Left lung (tissue), 10 donors: ENCODE measurements around the gene GALNS. TPM values are rescaled to one million over a fixed set of nuclear protein-coding genes. Genes with fewer than 3 reads are reported as not detected.

ENCODE experiments used
- ATAC-seq: fragments of 200-7000 bp; cut with Tn5 transposase; one replicate; pipeline ENCODE4 v1.9.1; 2020; ENCODE audit warnings: moderate library complexity
- DNase-seq, 4 donors: peaks; one replicate each; pipeline ENCODE4 v3.0.0-alpha.2; 2013 to 2020
- H3K27ac ChIP-seq, 2 donors: fragments of 200-600 bp; sonication (generic) in 1 of 2; one replicate each; pipeline versions ENCODE4 v1.5.0 to v1.8.0; 2020 to 2021
- H3K27me3 ChIP-seq, 2 donors: fragments of 200-600 bp; sonication (generic) in 1 of 2; one replicate each; pipeline versions ENCODE4 v1.5.0 to v1.8.0; 2020 to 2021
- H3K36me3 ChIP-seq, 2 donors: fragments of 200-600 bp; sonication (generic) in 1 of 2; one replicate each; pipeline versions ENCODE4 v1.5.0 to v1.8.0; 2020 to 2021
- H3K4me1 ChIP-seq, 2 donors: fragments of 200-600 bp; one replicate each; pipeline ENCODE4 v1.8.0; 2021
- H3K4me3 ChIP-seq, 2 donors: fragments of 200-600 bp; sonication (generic) in 1 of 2; one replicate each; pipeline versions ENCODE4 v1.5.0 to v1.8.0; 2020 to 2021; ENCODE audit warnings: mild to moderate bottlenecking in 1 of 2
- H3K9me3 ChIP-seq, 2 donors: fragments of 200-600 bp; sonication (generic) in 1 of 2; one replicate each; pipeline versions ENCODE4 v1.5.0 to v1.8.0; 2020 to 2021
- intact Hi-C, 2 donors: fragments of 100-400 bp; cut with DNase I; formaldehyde crosslinking; loops; one replicate each; pipeline versions ENCODE4 v1.11.2 to v1.14.2; 2022
- polyA plus RNA-seq, 6 donors: library from polyadenylated mRNA; unstranded; fragments of 120-200 nt; gene quantifications; one replicate each; pipeline ENCODE4 v1.2.1, GENCODE V29; 2013; ENCODE audit not compliant: insufficient read length in 6 of 6
- total RNA-seq, 2 donors: library from RNA; stranded (reverse); fragmentation: NEBNext Ultra II Directional; extraction: Animal tissue kit (Norgen Biotek cat#: 25700); gene quantifications; one replicate each; pipeline ENCODE4 v1.2.1, GENCODE V29; 2021
- TF ChIP-seq, protein P1 (sequence below), 2 donors: fragments of 200-600 bp; sonication (generic) in 1 of 2; IDR thresholded peaks; one replicate each; pipeline versions ENCODE4 v1.5.0 to v1.8.0; 2021; ENCODE audit warnings: antibody characterized with exemption in 2 of 2
- donor health status: DM: no; HTN: yes; CAD: no.
- donor health status: DM: no; HTN: no; CAD: no.

The GALNS gene
- total and polyA plus RNA-seq, 8 donors = 23.8 to 46.5 (median 31.9) TPM

DNA sequence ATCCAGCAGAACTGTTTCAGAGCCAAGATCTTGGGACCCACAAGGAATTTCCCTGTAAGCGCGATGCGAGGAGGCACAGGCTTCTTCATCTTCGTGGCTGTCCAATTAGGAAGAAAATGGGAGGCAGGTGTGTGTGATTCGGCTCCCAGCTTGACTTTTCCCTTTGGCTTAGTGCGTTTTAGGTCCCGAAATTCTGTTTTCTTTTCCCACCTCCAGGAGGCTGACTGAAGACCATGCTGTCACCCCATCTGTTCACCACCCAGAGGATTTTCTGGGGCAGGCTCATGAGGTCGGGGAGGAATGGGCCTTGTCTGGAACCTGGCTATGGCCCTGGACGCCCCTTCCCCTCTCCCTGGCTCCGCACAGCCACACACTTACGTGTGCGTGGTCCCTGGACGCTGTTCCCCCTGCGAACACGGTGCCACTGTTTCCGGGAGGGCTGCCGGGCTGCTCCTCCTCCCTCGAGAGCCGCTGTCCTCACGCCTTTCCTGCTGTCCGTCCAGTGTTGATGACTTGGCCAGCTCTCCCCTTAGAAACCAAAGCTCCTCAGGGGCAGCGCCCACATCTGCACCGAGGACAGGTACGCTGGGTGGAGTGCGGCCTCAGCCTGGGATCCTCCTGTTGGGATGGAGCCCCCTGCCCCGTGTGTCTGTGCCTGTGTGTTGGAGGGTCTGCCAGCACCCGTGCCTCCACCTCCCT lies 12.4 kb upstream of the GALNS start:
- peaks cover 0 to 12% of the 10 kb centered on the region in 2 donors for H3K4me1 ChIP-seq
- H3K27me3 ChIP-seq = peaks cover 0 to 77% of the 10 kb centered on the region in 2 donors
- intact Hi-C loops = no loop called here
- H3K27ac ChIP-seq = no peak overlapping the region
- no peak for DNase-seq
- no peaks in the 10 kb centered on the region for H3K9me3 ChIP-seq
- H3K36me3 ChIP-seq = no peaks in the 10 kb centered on the region
- no peak overlapping the region for H3K4me3 ChIP-seq
- ATAC-seq = no peak
- TF ChIP-seq, protein P1, sequence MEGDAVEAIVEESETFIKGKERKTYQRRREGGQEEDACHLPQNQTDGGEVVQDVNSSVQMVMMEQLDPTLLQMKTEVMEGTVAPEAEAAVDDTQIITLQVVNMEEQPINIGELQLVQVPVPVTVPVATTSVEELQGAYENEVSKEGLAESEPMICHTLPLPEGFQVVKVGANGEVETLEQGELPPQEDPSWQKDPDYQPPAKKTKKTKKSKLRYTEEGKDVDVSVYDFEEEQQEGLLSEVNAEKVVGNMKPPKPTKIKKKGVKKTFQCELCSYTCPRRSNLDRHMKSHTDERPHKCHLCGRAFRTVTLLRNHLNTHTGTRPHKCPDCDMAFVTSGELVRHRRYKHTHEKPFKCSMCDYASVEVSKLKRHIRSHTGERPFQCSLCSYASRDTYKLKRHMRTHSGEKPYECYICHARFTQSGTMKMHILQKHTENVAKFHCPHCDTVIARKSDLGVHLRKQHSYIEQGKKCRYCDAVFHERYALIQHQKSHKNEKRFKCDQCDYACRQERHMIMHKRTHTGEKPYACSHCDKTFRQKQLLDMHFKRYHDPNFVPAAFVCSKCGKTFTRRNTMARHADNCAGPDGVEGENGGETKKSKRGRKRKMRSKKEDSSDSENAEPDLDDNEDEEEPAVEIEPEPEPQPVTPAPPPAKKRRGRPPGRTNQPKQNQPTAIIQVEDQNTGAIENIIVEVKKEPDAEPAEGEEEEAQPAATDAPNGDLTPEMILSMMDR (IDR thresholded peaks at IDR 0.05) = no peak

DNA sequence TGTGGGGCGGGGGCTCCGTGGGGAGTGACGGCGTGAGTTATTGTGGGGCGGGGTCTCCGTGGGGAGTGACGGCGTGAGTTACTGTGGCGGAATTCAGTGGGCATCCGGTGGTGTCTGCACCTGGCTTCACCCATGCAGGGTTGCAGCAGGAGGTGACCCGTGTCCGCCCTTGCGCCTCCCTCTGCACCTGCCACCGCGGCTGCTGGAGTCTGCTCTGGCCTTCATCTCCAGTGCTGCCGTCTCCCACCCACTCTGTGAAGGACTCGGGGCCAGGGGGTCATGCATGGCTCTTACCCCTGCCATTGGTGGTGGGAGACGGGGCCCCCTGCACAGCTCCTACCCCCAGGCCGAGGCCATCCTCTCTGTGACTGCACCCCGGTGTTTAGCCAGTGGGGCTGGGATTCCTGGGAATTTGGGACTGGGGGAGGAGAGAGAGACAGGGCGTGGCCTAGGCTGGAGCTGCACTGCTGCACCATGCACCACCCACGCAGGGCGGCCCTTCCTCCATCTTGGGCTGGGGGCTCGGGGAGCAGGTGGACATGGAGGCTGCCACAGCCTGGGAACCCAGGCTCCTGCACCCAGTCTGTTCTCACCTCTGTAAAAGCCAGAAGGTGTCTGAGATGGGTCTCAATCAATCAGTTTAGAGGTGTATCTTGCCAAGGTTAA lies 11.0 kb upstream of the GALNS start:
- DNase-seq (no peak), ATAC-seq (no peak)
- Histone ChIP-seq H3K9me3 (no peaks in the 10 kb centered on the region), H3K36me3 (peaks cover 0 to 7% of the 10 kb centered on the region in 2 donors), H3K27me3 (peaks cover 0 to 70% of the 10 kb centered on the region in 2 donors), H3K4me3 (no peak overlapping the region), H3K4me1 (peaks cover 0 to 12% of the 10 kb centered on the region in 2 donors), H3K27ac (no peak overlapping the region)
- TF ChIP-seq, protein P1 (IDR thresholded peaks at IDR 0.05) = no peak
- intact Hi-C loops = no loop called here

DNA sequence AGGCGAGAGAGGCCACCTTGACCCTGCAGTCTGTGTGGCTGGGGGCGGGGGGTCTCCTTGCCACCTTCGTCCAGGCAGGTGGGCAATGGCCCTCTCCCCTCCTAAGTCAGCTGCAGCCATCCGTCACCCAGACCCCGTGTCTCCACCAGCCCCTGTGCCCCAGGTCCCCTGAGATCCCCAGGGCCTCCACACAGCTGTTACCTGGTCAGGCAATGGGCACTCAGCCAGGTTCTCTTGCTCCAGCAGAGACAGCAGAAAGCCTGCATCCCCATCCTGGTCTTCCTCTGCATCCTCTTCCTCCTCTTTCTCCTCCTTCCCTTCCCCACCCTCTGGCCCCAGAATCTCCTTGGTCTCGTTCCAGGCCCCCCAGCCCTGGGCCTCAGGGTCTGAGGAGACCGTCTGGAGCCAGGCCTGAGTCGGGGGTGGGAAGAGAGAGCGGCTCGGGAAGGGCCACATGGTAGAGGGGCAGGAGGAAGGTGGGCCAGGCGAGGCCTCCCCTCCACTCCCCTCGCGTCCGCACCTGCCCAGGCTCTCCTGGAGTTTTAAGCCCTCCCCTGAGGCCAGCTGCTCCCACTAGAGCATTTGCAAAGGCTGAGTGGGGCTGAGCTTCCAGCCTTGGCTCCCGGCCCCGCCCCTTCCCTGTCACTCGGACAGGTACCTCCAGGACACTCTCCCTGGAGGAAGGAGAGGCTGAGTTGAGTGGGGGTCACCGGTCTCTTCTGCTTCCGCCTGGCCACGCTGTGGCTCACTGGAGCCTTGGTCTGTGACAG lies 9.6 kb upstream of the GALNS start, which contains the start of gene PABPN1L:
Gene PABPN1L (minus strand): TSS at position 510 of the 770 bp plus-strand sequence. CDS start 54 bp downstream, at position 456.
- H3K4me1 ChIP-seq = peaks cover 0 to 11% of the 10 kb centered on the region in 2 donors
- H3K36me3 ChIP-seq = peaks cover 0 to 20% of the 10 kb centered on the region in 2 donors
- H3K9me3 ChIP-seq = no peaks in the 10 kb centered on the region
- no peak for DNase-seq
- ATAC-seq = no peak
- H3K27me3 ChIP-seq = peaks cover 0 to 58% of the 10 kb centered on the region in 2 donors
- H3K27ac ChIP-seq = no peak within 1 kb of the TSS
- H3K4me3 ChIP-seq = no peak within 1 kb of the TSS
- intact Hi-C loops = no loop called here
- TF ChIP-seq, protein P1 (IDR thresholded peaks at IDR 0.05) = no peak

DNA sequence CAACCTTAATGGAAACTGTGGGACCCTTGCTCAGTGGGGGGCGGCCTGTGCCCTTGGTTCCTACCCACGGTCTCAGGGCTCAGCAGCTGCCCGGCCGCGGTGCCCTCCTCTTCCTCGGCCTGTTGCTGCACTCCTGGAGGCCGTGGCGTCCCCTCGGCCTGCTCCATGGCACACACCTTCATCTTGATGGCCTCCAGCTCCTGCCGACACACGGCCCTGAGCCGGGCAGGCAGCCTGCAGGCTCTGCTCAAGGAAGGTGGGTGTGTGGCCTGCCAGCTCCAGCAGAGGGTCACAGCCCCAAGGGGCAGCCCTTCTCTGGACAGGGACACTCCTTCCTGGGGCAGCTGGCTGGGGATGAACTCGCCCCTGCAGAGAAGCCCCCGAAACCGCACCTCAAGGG lies 9.0 kb upstream of the GALNS start:
- Histone ChIP-seq H3K4me3 (no peak overlapping the region), H3K4me1 (peaks cover 0 to 5% of the 10 kb centered on the region in 2 donors), H3K27ac (no peak overlapping the region), H3K27me3 (peaks cover 0 to 52% of the 10 kb centered on the region in 2 donors), H3K36me3 (peaks cover 0 to 26% of the 10 kb centered on the region in 2 donors), H3K9me3 (no peaks in the 10 kb centered on the region)
- no peak for ATAC-seq
- DNase-seq = no peak
- intact Hi-C loops = no loop called here
- TF ChIP-seq, protein P1 (IDR thresholded peaks at IDR 0.05) = no peak
